Mesenchymal stem cell (in vitro differentiated cells and primary cell): ENCODE measurements around the gene MLXIP.

Experiments
- DNase-seq: peaks from one replicate; pipeline ENCODE4 v3.0.0-alpha.2; 2013
- H2AFZ ChIP-seq: one replicate; pipeline ENCODE4 v1.6.1; 2013; ENCODE audit warnings: low read depth, mild to moderate bottlenecking, control low read depth, inconsistent platforms, low read length, moderate library complexity
- H2AK5ac ChIP-seq: 2 replicates; pipeline ENCODE4 v1.6.1; 2013; ENCODE audit warnings: low read length, moderate library complexity, mild to moderate bottlenecking, inconsistent platforms; ENCODE audit not compliant: severe bottlenecking
- H2BK120ac ChIP-seq: one replicate; pipeline ENCODE4 v1.6.1; 2013; ENCODE audit warnings: low read depth, mild to moderate bottlenecking, inconsistent platforms, low read length, moderate library complexity
- H2BK12ac ChIP-seq, 2 experiments: one replicate each; pipeline ENCODE4 v1.6.1; 2013; ENCODE audit warnings: inconsistent platforms in 2 of 2, low read length in 2 of 2, mild to moderate bottlenecking in 2 of 2, moderate library complexity in 2 of 2, control low read depth in 1 of 2
- H2BK15ac ChIP-seq: one replicate; pipeline ENCODE4 v1.6.1; 2013; ENCODE audit warnings: mild to moderate bottlenecking, low read depth, inconsistent platforms; ENCODE audit not compliant: poor library complexity, severe bottlenecking
- H2BK5ac ChIP-seq: 2 replicates; pipeline ENCODE4 v1.6.1; 2013; ENCODE audit warnings: low read depth, mild to moderate bottlenecking, low read length, control low read depth, inconsistent platforms; ENCODE audit not compliant: poor library complexity, severe bottlenecking
- H3K14ac ChIP-seq, 2 experiments: one replicate each; pipeline ENCODE4 v1.6.1; 2013; ENCODE audit warnings: inconsistent platforms in 2 of 2, low read length in 2 of 2, control low read depth in 1 of 2, mild to moderate bottlenecking in 1 of 2, moderate library complexity in 1 of 2
- H3K18ac ChIP-seq, 2 experiments: one replicate each; pipeline ENCODE4 v1.6.1; 2013; ENCODE audit warnings: inconsistent platforms in 2 of 2, low read length in 2 of 2, control low read depth in 1 of 2, low read depth in 1 of 2, mild to moderate bottlenecking in 1 of 2
- H3K23ac ChIP-seq, 2 experiments: one replicate each; pipeline ENCODE4 v1.6.1; 2013; ENCODE audit warnings: inconsistent platforms in 2 of 2, low read length in 2 of 2, mild to moderate bottlenecking in 2 of 2, moderate library complexity in 2 of 2, control low read depth in 1 of 2
- H3K27ac ChIP-seq: 2 replicates; pipeline ENCODE4 v1.5.1; 2013; ENCODE audit warnings: mild to moderate bottlenecking, moderate library complexity, low read length, control low read depth, inconsistent platforms; ENCODE audit not compliant: poor library complexity, severe bottlenecking
- H3K27me3 ChIP-seq, 2 experiments: 2 replicates each; pipeline versions ENCODE4 v1.6.1 to v1.7.0; 2013; ENCODE audit warnings: low read length in 2 of 2, mild to moderate bottlenecking in 2 of 2, moderate library complexity in 2 of 2, control low read depth in 1 of 2, inconsistent platforms in 1 of 2; ENCODE audit not compliant: control insufficient read depth in 1 of 2, insufficient read depth in 1 of 2
- H3K36me3 ChIP-seq, 2 experiments: 2 replicates each; pipeline versions ENCODE4 v1.6.1 to v1.7.0; 2013; ENCODE audit warnings: low read length in 2 of 2, control low read depth in 1 of 2, inconsistent platforms in 1 of 2, low read depth in 1 of 2, mild to moderate bottlenecking in 1 of 2; ENCODE audit not compliant: insufficient read depth in 2 of 2, control insufficient read depth in 1 of 2
- H3K4ac ChIP-seq, 2 experiments: one replicate each; pipeline ENCODE4 v1.6.1; 2013; ENCODE audit warnings: inconsistent platforms in 2 of 2, low read length in 2 of 2, mild to moderate bottlenecking in 2 of 2, moderate library complexity in 2 of 2, control low read depth in 1 of 2, low read depth in 1 of 2
- H3K4me1 ChIP-seq: 2 replicates; pipeline ENCODE4 v1.6.1; 2013; ENCODE audit warnings: low read depth, low read length, control low read depth; ENCODE audit not compliant: control insufficient read depth, insufficient read depth
- H3K4me2 ChIP-seq: 2 replicates; pipeline ENCODE4 v1.6.1; 2013; ENCODE audit warnings: low read length, mild to moderate bottlenecking, inconsistent platforms; ENCODE audit not compliant: poor library complexity, severe bottlenecking
- H3K4me3 ChIP-seq, 2 experiments: 2 replicates each; pipeline versions ENCODE4 v1.5.1 to v1.7.0; 2013; ENCODE audit warnings: low read length in 2 of 2, mild to moderate bottlenecking in 2 of 2, control low read depth in 1 of 2, low read depth in 1 of 2; ENCODE audit not compliant: insufficient read depth in 1 of 2
- H3K79me1 ChIP-seq: replicated peaks from 2 replicates; pipeline ENCODE4 v1.6.1; 2013; ENCODE audit warnings: mild to moderate bottlenecking, control low read depth, low read length, inconsistent platforms; ENCODE audit not compliant: poor library complexity, severe bottlenecking
- H3K9ac ChIP-seq: 2 replicates; pipeline ENCODE4 v1.7.0; 2013; ENCODE audit warnings: mild to moderate bottlenecking, low read length, moderate library complexity
- H3K9me3 ChIP-seq: 2 replicates; pipeline ENCODE4 v1.7.0; 2013; ENCODE audit warnings: mild to moderate bottlenecking, low read length; ENCODE audit not compliant: control insufficient read depth
- H4K8ac ChIP-seq: one replicate; pipeline ENCODE4 v1.6.1; 2013; ENCODE audit warnings: inconsistent platforms, mild to moderate bottlenecking, low read length, moderate library complexity
- H4K91ac ChIP-seq: one replicate; pipeline ENCODE4 v1.6.1; 2013; ENCODE audit warnings: mild to moderate bottlenecking, low read length, inconsistent platforms
- WGBS: methylation state at CpG from one replicate; pipeline ENCODE4 v1.1.7; 2013; ENCODE audit warnings: mixed read lengths; 5-methylcytosine and 5-hydroxymethylcytosine counted together

The MLXIP gene

DNA sequence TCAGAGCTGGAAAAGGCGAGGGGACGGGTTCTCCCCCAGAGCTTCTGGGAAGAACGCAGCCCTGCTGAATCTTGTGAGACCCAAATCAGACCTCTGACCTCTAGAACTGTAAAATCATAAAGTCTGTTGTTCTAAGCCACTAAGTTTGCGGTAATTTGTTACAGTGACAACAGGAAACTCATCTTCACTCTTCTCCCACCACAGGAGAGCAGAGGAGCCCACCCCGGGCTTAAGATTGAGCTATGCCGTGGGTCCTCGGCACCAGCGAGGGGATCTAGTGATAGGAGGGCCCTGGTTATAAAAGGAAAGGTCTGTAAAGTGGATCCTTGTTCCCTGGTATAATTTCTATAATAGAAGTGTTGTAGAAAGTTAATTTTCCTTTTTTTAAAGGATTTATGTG is 7.6 kb downstream of the MLXIP start:
- peaks cover 27% of the 10 kb centered on the region for H3K79me1 ChIP-seq
- H2BK15ac ChIP-seq, result no peak overlapping the region

DNA sequence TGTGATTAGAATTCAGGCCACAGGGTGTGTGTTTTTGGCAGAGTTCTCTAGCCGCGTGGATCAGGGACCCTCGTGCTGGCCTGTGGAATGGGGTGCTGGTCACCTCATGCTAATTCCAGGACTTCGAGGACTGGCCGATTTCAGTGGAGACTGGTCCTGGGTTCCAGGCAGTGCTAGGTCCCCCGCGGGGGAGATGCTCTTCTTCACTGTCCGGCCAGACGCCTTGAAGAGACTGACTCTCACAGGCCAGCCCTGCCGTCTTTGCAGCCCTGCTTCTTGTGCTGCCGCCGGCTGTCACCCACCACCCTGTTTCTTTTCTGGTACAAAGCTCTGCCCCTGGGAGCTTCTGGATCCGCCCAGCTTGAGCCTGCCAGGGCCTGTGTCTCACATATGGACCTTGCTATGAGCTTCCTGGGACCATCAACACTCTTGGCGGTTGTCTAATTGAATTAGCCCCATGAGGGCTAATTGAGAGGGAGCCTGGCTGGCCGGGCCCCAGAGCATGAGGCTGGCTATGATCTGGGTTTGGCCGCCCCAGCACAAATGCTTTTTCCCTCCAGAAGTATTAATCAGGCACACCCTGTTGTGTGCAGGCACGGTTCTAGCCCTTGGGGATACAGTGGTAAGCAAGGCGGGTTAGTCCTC is 8.2 kb downstream of the MLXIP start:
- Histone ChIP-seq H2BK15ac (no peak overlapping the region), H2AFZ (no peak overlapping the region), H3K4me2 (no peak overlapping the region), H3K4me3 (no peak overlapping the region), H3K36me3 (peaks cover 24 to 28% of the 10 kb centered on the region in 2 experiments), H4K91ac (no peak overlapping the region), H2BK120ac (no peak overlapping the region), H3K9me3 (no peaks in the 10 kb centered on the region), H3K14ac (no peak overlapping the region), H3K79me1 (peaks cover 29% of the 10 kb centered on the region), H3K9ac (peak overlapping the region; percentile 24), H2AK5ac (no peak overlapping the region), H4K8ac (no peak overlapping the region), H3K23ac (peak overlapping the region in 1 of 2 experiments; percentile 5), H3K27me3 (no peaks in the 10 kb centered on the region), H3K4me1 (peaks cover 18% of the 10 kb centered on the region), H3K4ac (no peak overlapping the region), H3K18ac (no peak overlapping the region), H2BK12ac (no peak overlapping the region), H2BK5ac (no peak overlapping the region), H3K27ac (no peak overlapping the region)
- no peak for DNase-seq
- WGBS, result 89% methylated on average over 18 of the region's 18 CpGs

More for the DNA sequence above, 7.6 kb downstream of the MLXIP start:
- Histone ChIP-seq H3K27me3 (no peaks in the 10 kb centered on the region), H2BK120ac (no peak overlapping the region), H2AK5ac (no peak overlapping the region), H3K23ac (no peak overlapping the region), H3K14ac (no peak overlapping the region), H3K4ac (no peak overlapping the region), H3K4me1 (peaks cover 23% of the 10 kb centered on the region), H3K4me3 (no peak overlapping the region), H3K18ac (no peak overlapping the region), H2BK12ac (no peak overlapping the region), H3K9ac (peak overlapping the region; percentile 24), H3K36me3 (peaks cover 24 to 28% of the 10 kb centered on the region in 2 experiments), H4K91ac (no peak overlapping the region), H4K8ac (no peak overlapping the region), H2BK5ac (no peak overlapping the region), H2AFZ (no peak overlapping the region), H3K9me3 (no peaks in the 10 kb centered on the region), H3K27ac (no peak overlapping the region), H3K4me2 (no peak overlapping the region)
- WGBS, result 77% methylated on average over 8 of the region's 8 CpGs
- no peak for DNase-seq

DNA sequence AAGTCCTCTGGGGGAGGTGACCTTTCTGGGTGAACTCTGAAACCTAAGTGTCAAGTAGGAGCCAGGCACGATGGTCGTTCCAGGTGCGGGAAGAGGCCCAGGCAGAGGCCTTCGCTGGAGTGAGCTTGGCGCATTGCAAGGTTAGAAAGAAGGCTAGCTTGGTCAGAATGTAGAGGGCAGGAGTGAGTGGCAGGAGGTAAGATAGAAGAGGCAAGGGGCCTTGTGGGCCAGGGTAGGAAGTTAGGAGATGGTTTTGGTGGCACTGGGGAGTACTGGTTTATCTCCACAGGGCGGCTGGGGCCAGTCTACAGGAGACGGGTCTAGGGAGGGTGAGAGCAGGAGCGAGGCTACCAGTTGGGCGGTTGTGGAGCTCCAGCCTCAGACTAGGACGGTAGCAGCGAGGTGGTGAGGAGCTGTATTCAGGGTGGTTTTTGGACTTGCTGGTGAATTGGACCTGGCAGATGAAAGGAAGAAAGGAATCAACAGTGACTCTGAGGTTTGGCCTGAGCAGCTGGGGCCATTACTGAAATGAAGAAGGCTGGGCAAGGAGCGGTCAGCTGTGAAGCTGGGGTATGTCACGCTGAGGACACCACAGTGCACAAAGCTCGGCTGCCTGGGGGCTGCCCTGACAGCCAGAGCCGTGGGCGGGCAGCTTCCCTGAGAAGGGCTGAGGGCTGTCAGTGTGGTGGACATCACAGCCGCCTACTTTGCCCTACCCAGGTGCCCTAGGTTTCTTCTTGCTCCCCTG is 9.0 kb downstream of the MLXIP start:
- Histone ChIP-seq H3K36me3 (peaks cover 24 to 28% of the 10 kb centered on the region in 2 experiments), H3K14ac (no peak overlapping the region), H3K4me1 (peaks cover 15% of the 10 kb centered on the region), H3K18ac (peak overlapping the region; percentile 17 to 18), H2AFZ (no peak overlapping the region), H3K9ac (no peak overlapping the region), H2BK15ac (no peak overlapping the region), H3K4ac (no peak overlapping the region), H3K4me3 (peak overlapping the region in 1 of 2 experiments; percentile 14), H4K91ac (no peak overlapping the region), H4K8ac (peak overlapping the region; percentile 38), H3K79me1 (peaks cover 29% of the 10 kb centered on the region), H3K9me3 (no peaks in the 10 kb centered on the region), H2BK5ac (no peak overlapping the region), H2AK5ac (peak overlapping the region; percentile 19), H2BK120ac (no peak overlapping the region), H3K27me3 (no peaks in the 10 kb centered on the region), H3K23ac (no peak overlapping the region), H2BK12ac (no peak overlapping the region), H3K4me2 (no peak overlapping the region), H3K27ac (no peak overlapping the region)
- WGBS, result 92% methylated on average over 14 of the region's 17 CpGs
- DNase-seq, result no peak

DNA sequence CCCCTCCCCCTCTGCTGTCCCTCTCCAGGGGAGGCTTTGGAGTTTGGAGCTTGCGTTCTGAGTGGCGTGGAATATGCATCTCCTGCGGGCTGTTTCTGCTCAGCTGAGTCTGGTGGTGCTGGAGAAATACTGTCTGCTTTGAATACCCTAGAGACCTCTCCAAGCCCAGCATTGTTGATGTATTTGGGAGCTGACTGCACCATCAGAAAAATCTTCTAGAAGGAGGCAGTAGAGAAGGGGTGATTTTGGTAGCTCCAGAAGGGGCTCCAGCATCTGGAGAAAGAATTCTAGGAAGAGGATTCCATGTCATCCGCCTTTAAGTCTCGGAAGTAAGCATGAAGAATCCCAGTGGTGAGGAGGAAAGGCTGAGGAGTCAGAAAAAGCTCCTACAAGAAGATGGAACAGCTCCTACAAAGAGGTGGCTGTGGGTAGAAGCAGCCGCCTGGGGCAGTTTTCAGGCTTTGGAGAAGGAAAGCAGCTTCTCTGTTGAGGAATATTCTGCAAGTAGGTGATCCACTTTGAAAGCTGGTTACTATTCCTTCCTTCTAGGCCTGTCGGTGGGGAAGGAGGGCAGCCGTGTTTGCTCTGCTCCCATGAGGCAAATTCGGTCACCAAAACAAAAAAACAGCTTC is 9.7 kb downstream of the MLXIP start:
- H3K14ac ChIP-seq, result no peak overlapping the region
- no peak overlapping the region for H3K23ac ChIP-seq
- H3K27me3 ChIP-seq, result no peaks in the 10 kb centered on the region
- no peak overlapping the region for H2AFZ ChIP-seq
- 91% methylated on average over 9 of the region's 9 CpGs for WGBS
- no peak overlapping the region for H4K8ac ChIP-seq
- H3K4ac ChIP-seq, result no peak overlapping the region
- peaks cover 26% of the 10 kb centered on the region for H3K79me1 ChIP-seq
- no peak overlapping the region for H3K4me2 ChIP-seq
- H3K4me3 ChIP-seq, result no peak overlapping the region
- no peak overlapping the region for H3K27ac ChIP-seq
- H3K9me3 ChIP-seq, result no peaks in the 10 kb centered on the region
- DNase-seq, result no peak
- H4K91ac ChIP-seq, result no peak overlapping the region
- no peak overlapping the region for H3K18ac ChIP-seq
- H2AK5ac ChIP-seq, result no peak overlapping the region
- H3K36me3 ChIP-seq, result peaks cover 24 to 28% of the 10 kb centered on the region in 2 experiments
- H2BK15ac ChIP-seq, result no peak overlapping the region
- H3K4me1 ChIP-seq, result peaks cover 21% of the 10 kb centered on the region
- H2BK5ac ChIP-seq, result no peak overlapping the region
- H2BK12ac ChIP-seq, result no peak overlapping the region
- H2BK120ac ChIP-seq, result no peak overlapping the region
- H3K9ac ChIP-seq, result no peak overlapping the region
